Measurements from ENCODE around the gene ARL15. TPM values are rescaled to one million over a fixed set of nuclear protein-coding genes. Genes with fewer than 3 reads are reported as not detected.

Gene ARL15
- total and polyA plus RNA-seq, 2 of the 4 experiments (the other 2 are of a cell fraction), result 7.3 to 19.2 TPM

DNA sequence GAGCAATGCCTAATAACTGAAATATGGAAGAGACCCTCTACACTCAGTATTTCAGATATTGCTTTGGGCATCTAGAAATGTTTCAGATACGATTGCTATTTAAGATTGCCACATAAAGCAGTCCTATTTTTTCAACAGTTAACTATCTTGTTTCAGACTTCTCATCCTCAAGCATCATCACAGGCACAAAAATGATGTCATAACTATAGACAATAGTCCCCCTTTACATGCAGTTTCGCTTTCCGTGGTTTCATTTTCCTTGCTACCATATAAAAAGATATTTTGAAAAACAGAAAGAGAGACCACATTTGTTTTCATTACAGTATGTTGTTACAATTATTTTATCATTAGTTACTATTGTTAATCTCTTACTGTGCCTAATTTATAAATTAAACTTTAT, 402.5 kb downstream of the ARL15 start:
- Histone ChIP-seq H3K18ac (ENCODE audit: low read depth, low read length) (no peak overlapping the region), H3K14ac (replicated peaks; ENCODE audit: low read depth, low read length) (no peak overlapping the region), H3K4me1 (ENCODE audit: control insufficient read depth, insufficient read depth, low read length) (no peaks in the 10 kb centered on the region), H3K56ac (ENCODE audit: extremely low read depth, insufficient read depth, low read length) (no peak overlapping the region), H2BK5ac (ENCODE audit: low read depth, low read length, poor library complexity, severe bottlenecking) (no peak overlapping the region), H4K8ac (ENCODE audit: low read depth in 2 of 2, low read length in 2 of 2) (no peak overlapping the region), H2BK120ac (ENCODE audit: low read depth, low read length) (no peak overlapping the region), H3K9me3 (ENCODE audit: control insufficient read depth, insufficient read depth, low read length) (no peaks in the 10 kb centered on the region), H2BK15ac (ENCODE audit: low read depth, low read length) (no peak overlapping the region), H3K23ac (ENCODE audit: low read depth, low read length) (no peak overlapping the region), H3K4me3 (ENCODE audit: insufficient read depth, low read depth, low read length) (no peak overlapping the region), H2BK20ac (ENCODE audit: low read depth, low read length) (no peak overlapping the region), H4K5ac (ENCODE audit: low read depth, low read length) (no peak overlapping the region), H3K4ac (ENCODE audit: low read depth, low read length) (no peak overlapping the region), H2AK5ac (ENCODE audit: low read depth, low read length) (no peak overlapping the region), H3K27ac (ENCODE audit: insufficient read depth, low read length) (no peak overlapping the region), H2AFZ (replicated peaks; ENCODE audit: low read length, poor library complexity) (no peak overlapping the region), H2AK9ac (replicated peaks; ENCODE audit: low read depth, low read length, poor library complexity) (no peak overlapping the region), H3K36me3 (ENCODE audit: control insufficient read depth, insufficient read depth, low read length) (no peaks in the 10 kb centered on the region), H3K79me1 (ENCODE audit: low read depth in 1 of 2, low read length in 2 of 2) (no peaks in the 10 kb centered on the region), H4K20me1 (ENCODE audit: insufficient read depth, low read length) (no peaks in the 10 kb centered on the region), H4K91ac (ENCODE audit: insufficient read depth, low read depth, low read length) (no peak overlapping the region), H3K27me3 (ENCODE audit: control insufficient read depth, insufficient read depth, low read length) (no peaks in the 10 kb centered on the region), H3K4me2 (ENCODE audit: low read depth, low read length) (no peak overlapping the region), H3K9ac (ENCODE audit: low read depth, low read length) (no peak overlapping the region), H3K9me1 (ENCODE audit: insufficient read depth, low read length) (no peaks in the 10 kb centered on the region)
- no TSS peak for BruUV-seq (replicated peaks)
- TF ChIP-seq MAZ (IDR thresholded peaks at IDR 0.05; ENCODE audit: borderline replicate concordance, low read depth, low read length) (no peak), RCOR1 (IDR thresholded peaks at IDR 0.05; ENCODE audit: insufficient replicate concordance, low read length) (no peak), CEBPB (IDR thresholded peaks at IDR 0.05; ENCODE audit: low read depth, low read length) (no peak), POLR2A (IDR thresholded peaks at IDR 0.05; ENCODE audit: low read depth, low read length) (no peak), CHD1 (IDR thresholded peaks at IDR 0.05; ENCODE audit: low read depth, low read length) (no peak)
- TF ChIP-seq, protein P1, sequence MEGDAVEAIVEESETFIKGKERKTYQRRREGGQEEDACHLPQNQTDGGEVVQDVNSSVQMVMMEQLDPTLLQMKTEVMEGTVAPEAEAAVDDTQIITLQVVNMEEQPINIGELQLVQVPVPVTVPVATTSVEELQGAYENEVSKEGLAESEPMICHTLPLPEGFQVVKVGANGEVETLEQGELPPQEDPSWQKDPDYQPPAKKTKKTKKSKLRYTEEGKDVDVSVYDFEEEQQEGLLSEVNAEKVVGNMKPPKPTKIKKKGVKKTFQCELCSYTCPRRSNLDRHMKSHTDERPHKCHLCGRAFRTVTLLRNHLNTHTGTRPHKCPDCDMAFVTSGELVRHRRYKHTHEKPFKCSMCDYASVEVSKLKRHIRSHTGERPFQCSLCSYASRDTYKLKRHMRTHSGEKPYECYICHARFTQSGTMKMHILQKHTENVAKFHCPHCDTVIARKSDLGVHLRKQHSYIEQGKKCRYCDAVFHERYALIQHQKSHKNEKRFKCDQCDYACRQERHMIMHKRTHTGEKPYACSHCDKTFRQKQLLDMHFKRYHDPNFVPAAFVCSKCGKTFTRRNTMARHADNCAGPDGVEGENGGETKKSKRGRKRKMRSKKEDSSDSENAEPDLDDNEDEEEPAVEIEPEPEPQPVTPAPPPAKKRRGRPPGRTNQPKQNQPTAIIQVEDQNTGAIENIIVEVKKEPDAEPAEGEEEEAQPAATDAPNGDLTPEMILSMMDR (conservative IDR thresholded peaks at IDR 0.05; ENCODE audit: low read depth, low read length), result no peak
- intact Hi-C loops (cut with micrococcal nuclease), result no loop called here
- DNase-seq (no peak), ATAC-seq (ENCODE audit: low read depth) (no peak)
- CTCF ChIA-PET, result no interaction called here
- WGBS, 2 experiments (ENCODE audit: extremely low coverage in 2 of 2, insufficient read length in 1 of 2), result 100% methylated on average over 1 of the region's 3 CpGs; no CpG with 5 or more reads in 1 of the 2 experiments
- POLR2A ChIA-PET (ENCODE audit: unreplicated experiment), result no interaction called here
- dilution Hi-C loops (cut with HindIII; ENCODE audit: low sequenced_read_pairs, unreplicated experiment), result no loop called here
- in situ Hi-C loops (cut with MboI; ENCODE audit: low sequenced_read_pairs), result no loop called here
